Calu3 (cell line): ENCODE measurements around the gene ARHGAP24. TPM values are rescaled to one million over a fixed set of nuclear protein-coding genes. Genes with fewer than 3 reads are reported as not detected.

Source experiments
- BruUV-seq: library from RNA; stranded (reverse); fragments of 400-500 nt; replicated peaks from 2 replicates; lab custom pipeline; 2021; lab: Mats Ljungman, UMichigan
- CTCF ChIA-PET: fragments of 300-600 bp; sonication (Branson Sonifier 250); formaldehyde crosslinking; loops from one replicate; lab custom pipeline; 2022; ENCODE audit warnings: antibody characterized with exemption; lab: Charles Lee
- DNase-seq: peaks from one replicate; pipeline ENCODE4 v3.0.0; 2022
- H3K27ac Mint-ChIP-seq: one replicate; pipeline ENCODE4 v1.8.0; 2022; ENCODE audit warnings: mixed read lengths; ENCODE audit not compliant: unreplicated experiment
- H3K27me3 Mint-ChIP-seq: one replicate; pipeline ENCODE4 v1.8.0; 2022; ENCODE audit warnings: mixed read lengths; ENCODE audit not compliant: unreplicated experiment
- H3K36me3 Mint-ChIP-seq: one replicate; pipeline ENCODE4 v1.8.0; 2022; ENCODE audit warnings: mild to moderate bottlenecking, moderate library complexity, mixed read lengths; ENCODE audit not compliant: insufficient read depth, unreplicated experiment
- H3K4me1 Mint-ChIP-seq: one replicate; pipeline ENCODE4 v1.8.0; 2022; ENCODE audit warnings: mild to moderate bottlenecking, low read depth, mixed read lengths; ENCODE audit not compliant: unreplicated experiment
- H3K4me3 Mint-ChIP-seq: one replicate; pipeline ENCODE4 v1.8.0; 2022; ENCODE audit warnings: mild to moderate bottlenecking, low read depth, moderate library complexity, mixed read lengths; ENCODE audit not compliant: unreplicated experiment
- H3K9me3 Mint-ChIP-seq: one replicate; pipeline ENCODE4 v1.8.0; 2022; ENCODE audit warnings: low read depth, mixed read lengths; ENCODE audit not compliant: unreplicated experiment
- intact Hi-C: fragments of 100-400 bp; cut with micrococcal nuclease; formaldehyde crosslinking; loops from one replicate; pipeline ENCODE4 v1.10.0; 2022; ENCODE audit not compliant: unreplicated experiment
- total RNA-seq: library from RNA; stranded (reverse); gene quantifications from 2 replicates; pipeline ENCODE4 v1.2.3, GENCODE V29; 2022
- TF ChIP-seq, protein P1 (sequence below): fragments of 200-600 bp; IDR thresholded peaks from one replicate; pipeline ENCODE4 v1.8.0; 2022; ENCODE audit warnings: antibody characterized with exemption; ENCODE audit not compliant: unreplicated experiment

Gene ARHGAP24
- total RNA-seq, 1 experiment from 2014 or later: 10.2 TPM

DNA sequence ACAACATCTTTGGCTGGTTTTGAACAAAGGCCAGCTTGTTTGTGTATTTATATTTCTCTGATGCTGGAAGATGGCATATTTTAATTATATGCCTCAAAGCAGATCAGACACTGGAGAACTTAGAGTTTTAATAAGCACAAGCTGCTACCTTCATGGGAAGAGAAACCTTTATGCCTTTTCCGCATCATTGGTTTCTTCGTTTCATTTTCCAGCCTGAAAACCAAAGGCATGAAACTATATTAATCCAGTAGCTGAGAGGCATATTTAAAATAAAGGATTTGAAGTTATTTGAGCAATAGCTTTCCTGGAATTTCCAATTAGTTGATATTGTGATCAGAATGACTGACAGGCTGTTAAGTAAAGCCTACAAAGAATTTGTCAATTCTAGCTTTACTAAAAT, 141.0 kb downstream of the ARHGAP24 start:
- CTCF ChIA-PET: no interaction called here
- DNase-seq: no peak
- Mint-ChIP-seq H3K4me1 (no peaks in the 10 kb centered on the region), H3K27ac (no peak overlapping the region), H3K27me3 (no peaks in the 10 kb centered on the region), H3K9me3 (no peaks in the 10 kb centered on the region), H3K36me3 (no peaks in the 10 kb centered on the region), H3K4me3 (no peak overlapping the region)
- TF ChIP-seq, protein P1, sequence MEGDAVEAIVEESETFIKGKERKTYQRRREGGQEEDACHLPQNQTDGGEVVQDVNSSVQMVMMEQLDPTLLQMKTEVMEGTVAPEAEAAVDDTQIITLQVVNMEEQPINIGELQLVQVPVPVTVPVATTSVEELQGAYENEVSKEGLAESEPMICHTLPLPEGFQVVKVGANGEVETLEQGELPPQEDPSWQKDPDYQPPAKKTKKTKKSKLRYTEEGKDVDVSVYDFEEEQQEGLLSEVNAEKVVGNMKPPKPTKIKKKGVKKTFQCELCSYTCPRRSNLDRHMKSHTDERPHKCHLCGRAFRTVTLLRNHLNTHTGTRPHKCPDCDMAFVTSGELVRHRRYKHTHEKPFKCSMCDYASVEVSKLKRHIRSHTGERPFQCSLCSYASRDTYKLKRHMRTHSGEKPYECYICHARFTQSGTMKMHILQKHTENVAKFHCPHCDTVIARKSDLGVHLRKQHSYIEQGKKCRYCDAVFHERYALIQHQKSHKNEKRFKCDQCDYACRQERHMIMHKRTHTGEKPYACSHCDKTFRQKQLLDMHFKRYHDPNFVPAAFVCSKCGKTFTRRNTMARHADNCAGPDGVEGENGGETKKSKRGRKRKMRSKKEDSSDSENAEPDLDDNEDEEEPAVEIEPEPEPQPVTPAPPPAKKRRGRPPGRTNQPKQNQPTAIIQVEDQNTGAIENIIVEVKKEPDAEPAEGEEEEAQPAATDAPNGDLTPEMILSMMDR: no peak
- intact Hi-C loops: no loop called here
- no TSS peak for BruUV-seq

DNA sequence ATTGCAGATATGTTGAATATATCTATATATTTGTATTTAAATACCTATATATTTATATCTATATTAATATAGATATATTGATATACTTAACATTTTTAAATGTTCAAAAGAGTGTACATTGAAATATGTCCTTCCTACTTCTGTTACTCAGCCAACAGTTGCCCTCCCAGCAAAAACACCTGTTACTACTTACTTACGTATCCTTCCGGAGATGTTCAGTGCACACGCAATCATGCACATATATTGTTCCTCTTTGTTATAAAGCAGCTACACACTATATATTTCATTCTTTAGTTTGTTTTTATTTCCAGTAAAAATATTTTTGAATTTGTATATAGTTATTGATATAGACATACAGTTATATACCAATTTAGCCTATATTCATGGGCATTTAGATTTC, 142.3 kb downstream of the ARHGAP24 start:
- H3K9me3 Mint-ChIP-seq: no peaks in the 10 kb centered on the region
- H3K4me3 Mint-ChIP-seq: no peak overlapping the region
- BruUV-seq: no TSS peak
- no peak overlapping the region for H3K27ac Mint-ChIP-seq
- no peaks in the 10 kb centered on the region for H3K4me1 Mint-ChIP-seq
- H3K27me3 Mint-ChIP-seq: no peaks in the 10 kb centered on the region
- no peak for DNase-seq
- intact Hi-C loops: no loop called here
- no peaks in the 10 kb centered on the region for H3K36me3 Mint-ChIP-seq
- TF ChIP-seq, protein P1: no peak
- CTCF ChIA-PET: no interaction called here

DNA sequence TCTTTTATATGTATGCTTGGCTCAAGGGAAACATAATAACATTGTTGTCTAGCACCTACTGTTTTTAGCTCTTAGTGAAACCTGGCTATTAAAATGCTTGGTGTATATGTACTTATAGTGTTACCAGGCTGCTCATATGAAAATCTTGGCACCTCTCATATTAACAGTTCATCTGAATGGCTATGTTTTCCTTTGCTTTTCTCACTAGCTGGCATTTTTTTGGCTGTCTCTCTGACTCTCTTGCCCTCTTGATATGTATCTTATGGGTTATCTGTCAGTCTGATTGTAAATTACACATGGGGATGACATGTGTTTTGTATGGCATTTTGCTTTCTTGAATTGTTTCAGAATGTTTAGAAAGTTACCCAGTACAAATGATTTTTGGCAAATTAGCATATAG, 158.0 kb downstream of the ARHGAP24 start:
- H3K4me3 Mint-ChIP-seq: no peak overlapping the region
- intact Hi-C loops: no loop called here
- BruUV-seq: no TSS peak
- no peaks in the 10 kb centered on the region for H3K27me3 Mint-ChIP-seq
- H3K9me3 Mint-ChIP-seq: peaks cover 5% of the 10 kb centered on the region
- CTCF ChIA-PET: no interaction called here
- no peak overlapping the region for H3K27ac Mint-ChIP-seq
- no peak for DNase-seq
- H3K4me1 Mint-ChIP-seq: no peaks in the 10 kb centered on the region
- TF ChIP-seq, protein P1: no peak
- no peaks in the 10 kb centered on the region for H3K36me3 Mint-ChIP-seq

DNA sequence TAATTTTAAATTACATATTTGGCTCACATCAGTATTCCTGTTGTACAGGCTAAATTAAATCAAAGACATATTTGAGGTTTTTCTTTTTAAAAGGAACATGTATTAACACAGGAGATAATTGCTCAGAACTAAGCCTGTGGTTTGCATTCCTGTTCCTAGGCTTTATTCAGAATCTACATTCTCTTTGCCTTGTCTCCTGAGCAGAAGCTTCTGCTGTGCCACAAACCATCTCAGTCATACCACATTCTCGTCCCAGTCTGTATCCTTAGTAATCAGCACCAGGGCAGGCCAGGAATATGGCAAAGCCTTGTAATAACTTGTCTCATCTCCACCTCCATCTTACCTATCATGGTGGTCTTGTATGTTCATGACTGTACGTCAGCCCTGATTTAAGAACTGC, 162.8 kb downstream of the ARHGAP24 start:
- CTCF ChIA-PET: no interaction called here
- H3K9me3 Mint-ChIP-seq: no peaks in the 10 kb centered on the region
- H3K27me3 Mint-ChIP-seq: no peaks in the 10 kb centered on the region
- intact Hi-C loops: no loop called here
- BruUV-seq: no TSS peak
- no peak overlapping the region for H3K4me3 Mint-ChIP-seq
- no peak for DNase-seq
- TF ChIP-seq, protein P1: no peak
- H3K36me3 Mint-ChIP-seq: no peaks in the 10 kb centered on the region
- H3K4me1 Mint-ChIP-seq: no peaks in the 10 kb centered on the region
- no peak overlapping the region for H3K27ac Mint-ChIP-seq

GRCh38 chr4:85639946-85640345, 165.0 kb downstream of the ARHGAP24 start:
- intact Hi-C loops: no loop called here
- CTCF ChIA-PET: interaction anchor here (0.7 kb wide), 1 partner anchor 507 kb away, joined by 3 read pairs; no protein-coding TSS in a partner anchor

More at GRCh38 chr4:85639946-85640345, 165.0 kb downstream of the ARHGAP24 start:
- Mint-ChIP-seq H3K36me3 (no peaks in the 10 kb centered on the region), H3K4me1 (no peaks in the 10 kb centered on the region), H3K27ac (no peak overlapping the region), H3K27me3 (no peaks in the 10 kb centered on the region), H3K4me3 (no peak overlapping the region), H3K9me3 (no peaks in the 10 kb centered on the region)
- no TSS peak for BruUV-seq
- TF ChIP-seq, protein P1: no peak
- DNase-seq: no peak
